ENCODE measurements around the gene ERBIN.

DNA sequence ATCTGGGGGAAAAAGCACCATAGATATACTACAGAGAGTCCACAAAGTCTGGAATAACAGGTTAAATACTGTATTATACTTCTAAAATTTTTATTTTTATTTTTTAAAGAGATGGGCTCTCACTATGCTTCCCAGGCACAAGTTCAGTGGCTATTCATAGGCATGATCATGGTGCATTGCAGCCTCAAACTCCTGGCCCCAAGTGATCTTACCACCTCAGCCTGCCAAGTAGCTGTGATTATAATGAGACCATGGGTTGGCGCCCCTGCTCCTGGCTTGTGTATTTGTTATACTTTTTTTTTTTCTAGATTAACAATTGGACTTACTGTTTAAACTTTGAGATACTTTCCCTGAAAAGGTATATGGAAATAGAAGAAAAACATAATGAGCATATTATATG is 25.9 kb downstream of the ERBIN start:
- TF ChIP-seq, protein P1, sequence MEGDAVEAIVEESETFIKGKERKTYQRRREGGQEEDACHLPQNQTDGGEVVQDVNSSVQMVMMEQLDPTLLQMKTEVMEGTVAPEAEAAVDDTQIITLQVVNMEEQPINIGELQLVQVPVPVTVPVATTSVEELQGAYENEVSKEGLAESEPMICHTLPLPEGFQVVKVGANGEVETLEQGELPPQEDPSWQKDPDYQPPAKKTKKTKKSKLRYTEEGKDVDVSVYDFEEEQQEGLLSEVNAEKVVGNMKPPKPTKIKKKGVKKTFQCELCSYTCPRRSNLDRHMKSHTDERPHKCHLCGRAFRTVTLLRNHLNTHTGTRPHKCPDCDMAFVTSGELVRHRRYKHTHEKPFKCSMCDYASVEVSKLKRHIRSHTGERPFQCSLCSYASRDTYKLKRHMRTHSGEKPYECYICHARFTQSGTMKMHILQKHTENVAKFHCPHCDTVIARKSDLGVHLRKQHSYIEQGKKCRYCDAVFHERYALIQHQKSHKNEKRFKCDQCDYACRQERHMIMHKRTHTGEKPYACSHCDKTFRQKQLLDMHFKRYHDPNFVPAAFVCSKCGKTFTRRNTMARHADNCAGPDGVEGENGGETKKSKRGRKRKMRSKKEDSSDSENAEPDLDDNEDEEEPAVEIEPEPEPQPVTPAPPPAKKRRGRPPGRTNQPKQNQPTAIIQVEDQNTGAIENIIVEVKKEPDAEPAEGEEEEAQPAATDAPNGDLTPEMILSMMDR (conservative IDR thresholded peaks at IDR 0.05): no peak
- TF ChIP-seq ZFX (IDR thresholded peaks at IDR 0.05): no peak
